Measurements from ENCODE around the gene CRACR2B. TPM values are rescaled to one million over a fixed set of nuclear protein-coding genes. Genes with fewer than 3 reads are reported as not detected.

Gene CRACR2B
- total and polyA plus RNA-seq, 2 of the 13 experiments (the other 11 are each of a cell fraction or from before 2014, with no cell fraction given): 14.9 to 21.0 TPM

DNA sequence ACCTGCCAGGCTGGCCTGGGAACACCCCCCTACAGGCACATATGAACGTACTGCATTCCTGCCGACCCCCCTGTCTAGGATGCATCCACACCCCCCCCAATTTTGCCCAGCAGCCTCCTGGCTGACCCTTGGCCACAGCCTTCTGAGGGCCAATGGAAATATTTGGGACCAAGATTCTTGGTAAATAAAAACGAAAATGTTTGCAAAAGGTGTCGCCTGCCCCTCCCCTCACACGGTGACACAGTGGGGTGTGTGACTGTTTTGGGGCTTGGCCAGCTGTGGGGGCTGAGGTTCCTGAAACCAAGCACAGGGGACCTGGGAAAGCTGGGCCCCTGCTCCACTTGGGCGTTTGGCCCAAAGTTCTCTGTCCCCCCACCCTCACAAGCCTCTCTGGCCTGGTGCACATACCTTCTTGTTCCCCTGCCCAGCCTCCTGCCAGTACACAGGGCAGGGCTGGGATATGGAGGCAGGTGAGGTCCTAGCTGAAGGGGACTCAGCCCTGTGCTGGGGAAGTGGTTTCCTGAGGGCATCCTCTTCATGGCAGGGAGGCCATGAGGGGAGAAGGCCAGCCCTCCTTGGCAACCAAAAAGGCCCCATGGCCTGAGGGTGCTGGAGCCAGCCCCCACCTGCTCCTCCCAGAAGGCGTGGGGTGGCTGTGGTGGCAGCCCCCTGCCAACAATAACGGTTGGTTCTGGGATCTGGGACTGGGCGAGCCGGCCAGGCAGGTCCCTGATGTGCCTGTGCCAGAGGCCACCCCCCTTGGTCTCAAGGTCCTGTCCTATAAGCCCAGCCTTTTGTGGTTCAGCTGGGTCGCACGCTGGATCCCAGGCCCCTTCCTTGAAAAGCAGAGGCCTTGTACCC, 2.1 kb upstream of the CRACR2B start (continued):
- TF ChIP-seq TEF (CRISPR knock-in tag; IDR thresholded peaks at IDR 0.05) (no peak), FOXP4 (CRISPR knock-in tag; IDR thresholded peaks at IDR 0.05) (no peak; the same call in 1 of the 2 replicates), POLR2AphosphoS5 (IDR thresholded peaks at IDR 0.05; ENCODE audit: low read depth, low read length) (peak; percentile 24; the same call in 1 of the 2 replicates), POLR2AphosphoS2 (IDR thresholded peaks at IDR 0.05; ENCODE audit: low read depth, low read length) (peak; percentile 6; the same call in 1 of the 2 replicates), EZH2 (conservative IDR thresholded peaks at IDR 0.05; ENCODE audit: low read depth, low read length) (no peak), RBM22 (optimal IDR thresholded peaks at IDR 0.05; ENCODE audit: low read length) (peak; percentile 83), THYN1 (CRISPR knock-in tag; IDR thresholded peaks at IDR 0.05; ENCODE audit: borderline replicate concordance, low read depth) (no peak), ZC3H4 (CRISPR knock-in tag; IDR thresholded peaks at IDR 0.05; ENCODE audit: borderline replicate concordance) (peak; percentile 54; the same call in 1 of the 2 replicates), ZFP41 (CRISPR knock-in tag; IDR thresholded peaks at IDR 0.05; ENCODE audit: borderline replicate concordance) (no peak), AGO2 (optimal IDR thresholded peaks at IDR 0.05; ENCODE audit: low read depth, low read length) (peak; percentile 90), MIXL1 (CRISPR knock-in tag; IDR thresholded peaks at IDR 0.05) (no peak), ZNF292 (CRISPR knock-in tag; IDR thresholded peaks at IDR 0.05; ENCODE audit: borderline replicate concordance, low read depth) (no peak), ZNF770 (CRISPR knock-in tag; IDR thresholded peaks at IDR 0.05) (no peak)
- TF ChIP-seq, protein P1, sequence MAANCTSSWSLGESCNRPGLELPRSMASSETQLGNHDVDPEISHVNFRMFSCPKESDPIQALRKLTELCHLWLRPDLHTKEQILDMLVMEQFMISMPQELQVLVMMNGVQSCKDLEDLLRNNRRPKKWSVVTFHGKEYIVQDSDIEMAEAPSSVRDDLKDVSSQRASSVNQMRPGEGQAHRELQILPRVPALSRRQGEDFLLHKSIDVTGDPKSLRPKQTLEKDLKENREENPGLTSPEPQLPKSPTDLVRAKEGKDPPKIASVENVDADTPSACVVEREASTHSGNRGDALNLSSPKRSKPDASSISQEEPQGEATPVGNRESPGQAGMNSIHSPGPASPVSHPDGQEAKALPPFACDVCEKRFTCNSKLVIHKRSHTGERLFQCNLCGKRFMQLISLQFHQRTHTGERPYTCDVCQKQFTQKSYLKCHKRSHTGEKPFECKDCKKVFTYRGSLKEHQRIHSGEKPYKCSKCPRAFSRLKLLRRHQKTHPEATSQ (CRISPR knock-in tag; IDR thresholded peaks at IDR 0.05; ENCODE audit: borderline replicate concordance): no peak
- TF ChIP-seq, protein P2, sequence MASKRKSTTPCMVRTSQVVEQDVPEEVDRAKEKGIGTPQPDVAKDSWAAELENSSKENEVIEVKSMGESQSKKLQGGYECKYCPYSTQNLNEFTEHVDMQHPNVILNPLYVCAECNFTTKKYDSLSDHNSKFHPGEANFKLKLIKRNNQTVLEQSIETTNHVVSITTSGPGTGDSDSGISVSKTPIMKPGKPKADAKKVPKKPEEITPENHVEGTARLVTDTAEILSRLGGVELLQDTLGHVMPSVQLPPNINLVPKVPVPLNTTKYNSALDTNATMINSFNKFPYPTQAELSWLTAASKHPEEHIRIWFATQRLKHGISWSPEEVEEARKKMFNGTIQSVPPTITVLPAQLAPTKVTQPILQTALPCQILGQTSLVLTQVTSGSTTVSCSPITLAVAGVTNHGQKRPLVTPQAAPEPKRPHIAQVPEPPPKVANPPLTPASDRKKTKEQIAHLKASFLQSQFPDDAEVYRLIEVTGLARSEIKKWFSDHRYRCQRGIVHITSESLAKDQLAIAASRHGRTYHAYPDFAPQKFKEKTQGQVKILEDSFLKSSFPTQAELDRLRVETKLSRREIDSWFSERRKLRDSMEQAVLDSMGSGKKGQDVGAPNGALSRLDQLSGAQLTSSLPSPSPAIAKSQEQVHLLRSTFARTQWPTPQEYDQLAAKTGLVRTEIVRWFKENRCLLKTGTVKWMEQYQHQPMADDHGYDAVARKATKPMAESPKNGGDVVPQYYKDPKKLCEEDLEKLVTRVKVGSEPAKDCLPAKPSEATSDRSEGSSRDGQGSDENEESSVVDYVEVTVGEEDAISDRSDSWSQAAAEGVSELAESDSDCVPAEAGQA (IDR thresholded peaks at IDR 0.05; ENCODE audit: low read depth): no peak
- TF ChIP-seq, protein P2 (CRISPR knock-in tag; IDR thresholded peaks at IDR 0.05; ENCODE audit: borderline replicate concordance): no peak

Data from HepG2 (cell line).